Fibroblast of lung (primary cell): ENCODE measurements around the gene TRIM16.
"Not testable (repeated sequence)": the region's sequence is repeated elsewhere in the genome, so short reads cannot be mapped to it uniquely, and the experiment has no call there.

Experiments
- CTCF ChIP-seq, 2 donors: IDR thresholded peaks in 1 of 2; conservative IDR thresholded peaks in 1 of 2; 1 replicate in 1 of 2; 2 replicates in 1 of 2; pipeline ENCODE4 v1.5.1; 2011 to 2012; ENCODE audit warnings: low read length in 2 of 2, control low read depth in 1 of 2, inconsistent platforms in 1 of 2, low read depth in 1 of 2, mild to moderate bottlenecking in 1 of 2
- EZH2 ChIP-seq: IDR thresholded peaks from 2 replicates; pipeline ENCODE4 v1.5.1; 2012; ENCODE audit warnings: low read length, control low read depth, mild to moderate bottlenecking; ENCODE audit errors: missing control alignments

- TF ChIP-seq CTCF (conservative IDR thresholded peaks at IDR 0.05 in 1 of 2, IDR thresholded peaks at IDR 0.05 in 1 of 2; ENCODE audit: low read depth in 1 of 2, low read length in 2 of 2); EZH2: not testable (repeated sequence)
These were observed 8.1 kb downstream of the TRIM16 start for GRCh38 chr17:15675991-15676390.
